ENCODE measurements around the gene ZC3H18. TPM values are rescaled to one million over a fixed set of nuclear protein-coding genes. Genes with fewer than 3 reads are reported as not detected.

Gene ZC3H18
- total RNA-seq, 2 donors from 2014 or later, result 7.9 to 10.0 TPM

GRCh38 chr16:88577166-88577565 lies 7.0 kb downstream of the ZC3H18 start:
- Histone ChIP-seq H3K4me1 (peaks cover 0 to 2% of the 10 kb centered on the region in 2 donors), H3K36me3 (peaks cover 43% of the 10 kb centered on the region), H3K27ac (no peak overlapping the region), H3K9me3 (no peaks in the 10 kb centered on the region), H3K4me3 (no peak overlapping the region), H3K27me3 (no peaks in the 10 kb centered on the region)
- DNase-seq (ENCODE audit: low spot score), result no peak
- TF ChIP-seq, protein P1, sequence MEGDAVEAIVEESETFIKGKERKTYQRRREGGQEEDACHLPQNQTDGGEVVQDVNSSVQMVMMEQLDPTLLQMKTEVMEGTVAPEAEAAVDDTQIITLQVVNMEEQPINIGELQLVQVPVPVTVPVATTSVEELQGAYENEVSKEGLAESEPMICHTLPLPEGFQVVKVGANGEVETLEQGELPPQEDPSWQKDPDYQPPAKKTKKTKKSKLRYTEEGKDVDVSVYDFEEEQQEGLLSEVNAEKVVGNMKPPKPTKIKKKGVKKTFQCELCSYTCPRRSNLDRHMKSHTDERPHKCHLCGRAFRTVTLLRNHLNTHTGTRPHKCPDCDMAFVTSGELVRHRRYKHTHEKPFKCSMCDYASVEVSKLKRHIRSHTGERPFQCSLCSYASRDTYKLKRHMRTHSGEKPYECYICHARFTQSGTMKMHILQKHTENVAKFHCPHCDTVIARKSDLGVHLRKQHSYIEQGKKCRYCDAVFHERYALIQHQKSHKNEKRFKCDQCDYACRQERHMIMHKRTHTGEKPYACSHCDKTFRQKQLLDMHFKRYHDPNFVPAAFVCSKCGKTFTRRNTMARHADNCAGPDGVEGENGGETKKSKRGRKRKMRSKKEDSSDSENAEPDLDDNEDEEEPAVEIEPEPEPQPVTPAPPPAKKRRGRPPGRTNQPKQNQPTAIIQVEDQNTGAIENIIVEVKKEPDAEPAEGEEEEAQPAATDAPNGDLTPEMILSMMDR (IDR thresholded peaks at IDR 0.05), result no peak

- H3K4me1 ChIP-seq, result no peaks in the 10 kb centered on the region
- TF ChIP-seq, protein P1 (IDR thresholded peaks at IDR 0.05), result no peak
- DNase-seq (ENCODE audit: low spot score), result no peak
- peaks cover 47% of the 10 kb centered on the region for H3K36me3 ChIP-seq
- H3K27ac ChIP-seq, result no peak overlapping the region
- H3K27me3 ChIP-seq, result no peaks in the 10 kb centered on the region
- H3K9me3 ChIP-seq, result no peaks in the 10 kb centered on the region
- H3K4me3 ChIP-seq, result no peak overlapping the region
Observed at GRCh38 chr16:88578446-88579313, 8.5 kb downstream of the ZC3H18 start.

DNA sequence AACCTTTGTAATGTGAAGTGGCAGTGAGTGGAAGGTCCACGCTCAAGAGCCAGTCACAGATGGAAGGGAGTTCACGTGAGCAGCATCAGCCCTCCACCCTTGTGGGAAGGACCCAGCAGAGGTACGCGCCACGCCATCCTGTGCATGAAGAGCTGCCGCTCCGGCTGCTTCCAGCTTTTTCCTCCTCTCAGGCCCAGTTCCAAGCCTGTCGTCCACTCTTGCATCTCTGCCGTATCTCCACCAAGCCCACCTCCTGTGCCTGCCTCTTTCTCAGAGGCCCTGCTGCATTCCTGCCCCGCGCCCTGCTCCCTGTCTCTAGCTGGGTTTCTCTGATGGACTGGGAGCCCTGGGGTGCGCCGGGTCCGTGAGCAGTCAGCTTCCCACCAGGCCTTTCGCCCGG lies 10.2 kb downstream of the ZC3H18 start:
- H3K4me3 ChIP-seq, result no peak overlapping the region
- no peak overlapping the region for H3K27ac ChIP-seq
- H3K4me1 ChIP-seq, result no peaks in the 10 kb centered on the region
- no peaks in the 10 kb centered on the region for H3K9me3 ChIP-seq
- no peaks in the 10 kb centered on the region for H3K27me3 ChIP-seq
- peaks cover 47% of the 10 kb centered on the region for H3K36me3 ChIP-seq
- TF ChIP-seq, protein P1 (IDR thresholded peaks at IDR 0.05), result no peak
- no peak for DNase-seq (ENCODE audit: low spot score)

- Histone ChIP-seq H3K36me3 (peaks cover 50% of the 10 kb centered on the region), H3K27me3 (no peaks in the 10 kb centered on the region), H3K4me1 (no peaks in the 10 kb centered on the region), H3K27ac (no peak overlapping the region), H3K9me3 (no peaks in the 10 kb centered on the region), H3K4me3 (no peak overlapping the region)
- DNase-seq (ENCODE audit: low spot score), result no peak
- TF ChIP-seq, protein P1 (IDR thresholded peaks at IDR 0.05), result no peak
Observed at GRCh38 chr16:88581033-88581432, 10.8 kb downstream of the ZC3H18 start.

GRCh38 chr16:88582912-88583575 lies 12.8 kb downstream of the ZC3H18 start:
- Histone ChIP-seq H3K27ac (no peak overlapping the region), H3K27me3 (no peaks in the 10 kb centered on the region), H3K4me3 (no peak overlapping the region), H3K9me3 (no peaks in the 10 kb centered on the region), H3K36me3 (peaks cover 54% of the 10 kb centered on the region), H3K4me1 (no peaks in the 10 kb centered on the region)
- DNase-seq (ENCODE audit: low spot score), result no peak
- TF ChIP-seq, protein P1 (IDR thresholded peaks at IDR 0.05), result no peak

All from right atrium auricular region (tissue), 2 donors.